HG02970 (cell line): ENCODE measurements around the gene PKP3.

Experiments used
- ATAC-seq: cut with Tn5 transposase; IDR thresholded peaks from one replicate; pipeline ENCODE4 v1.9.1; 2021; ENCODE audit warnings: mild to moderate bottlenecking, moderate library complexity, moderate number of reproducible peaks; ENCODE audit not compliant: unreplicated experiment, low FRiP score

The PKP3 gene

DNA sequence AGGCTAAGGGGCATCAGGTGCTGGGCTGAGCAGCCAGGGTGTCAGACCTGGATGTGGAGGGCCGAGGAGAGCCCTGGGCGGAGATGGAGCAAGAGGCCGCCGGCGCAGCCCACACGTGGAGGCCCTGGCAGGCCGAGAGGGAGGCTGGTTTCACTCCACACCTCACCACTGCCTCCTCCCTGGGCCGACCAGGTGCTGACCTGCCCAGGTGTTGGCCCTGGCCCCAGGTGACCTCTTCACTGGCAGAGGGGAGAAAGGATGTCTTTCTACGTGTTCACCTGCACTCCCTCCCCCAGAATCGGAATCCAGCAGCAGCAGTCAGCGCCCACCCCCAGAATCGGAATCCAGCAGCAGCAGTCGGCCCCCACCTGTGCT, 47.0 kb downstream of the PKP3 start:
- ATAC-seq = no peak

DNA sequence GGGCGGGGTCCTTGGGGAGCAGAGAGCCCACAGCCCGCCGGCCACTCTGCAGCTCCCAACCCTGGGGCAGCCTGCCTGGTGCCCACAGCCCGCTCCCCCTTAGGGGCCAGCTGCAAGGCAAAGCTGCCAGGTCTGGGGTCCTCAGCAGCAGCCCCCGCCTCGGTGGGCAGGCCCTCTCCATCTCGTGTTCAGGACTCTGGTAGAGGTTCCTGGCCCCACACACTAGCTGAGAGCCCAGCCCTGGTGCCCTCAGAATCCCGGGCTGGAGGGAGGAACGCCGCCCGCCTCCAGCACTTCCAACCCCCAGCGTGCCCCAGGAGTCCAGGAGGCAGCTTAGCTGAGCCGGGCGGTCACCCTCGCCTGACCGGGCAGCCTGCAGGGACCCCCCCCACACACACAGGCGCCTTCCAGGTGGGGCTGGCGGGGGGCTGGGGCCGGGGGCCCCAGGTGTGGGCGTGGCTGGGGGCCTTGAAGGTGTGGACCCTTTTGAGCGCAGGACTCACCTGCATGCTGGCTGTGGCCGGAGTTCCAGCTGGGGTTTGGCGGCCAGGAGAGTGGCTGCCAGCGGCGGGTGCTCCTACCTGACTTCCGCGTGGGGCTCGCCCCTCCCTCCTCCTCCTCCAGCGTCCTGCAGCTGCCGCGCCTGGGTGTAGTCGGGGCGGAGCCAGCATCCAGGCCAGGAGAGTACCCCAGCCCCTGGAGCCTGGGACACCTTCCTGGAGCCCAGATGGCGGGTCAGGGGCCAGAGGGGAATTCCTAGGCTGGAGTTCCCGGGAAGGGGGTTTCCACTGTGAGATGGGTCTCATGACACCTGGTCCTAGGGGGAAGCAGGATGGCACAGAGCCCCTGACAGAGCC, 47.6 kb downstream of the PKP3 start, which contains the start of gene ANO9:
TSS of gene ANO9 (minus strand) at position 594 of the 857 bp plus-strand sequence. CDS start at position 509, 85 bp downstream.
- ATAC-seq = no peak

DNA sequence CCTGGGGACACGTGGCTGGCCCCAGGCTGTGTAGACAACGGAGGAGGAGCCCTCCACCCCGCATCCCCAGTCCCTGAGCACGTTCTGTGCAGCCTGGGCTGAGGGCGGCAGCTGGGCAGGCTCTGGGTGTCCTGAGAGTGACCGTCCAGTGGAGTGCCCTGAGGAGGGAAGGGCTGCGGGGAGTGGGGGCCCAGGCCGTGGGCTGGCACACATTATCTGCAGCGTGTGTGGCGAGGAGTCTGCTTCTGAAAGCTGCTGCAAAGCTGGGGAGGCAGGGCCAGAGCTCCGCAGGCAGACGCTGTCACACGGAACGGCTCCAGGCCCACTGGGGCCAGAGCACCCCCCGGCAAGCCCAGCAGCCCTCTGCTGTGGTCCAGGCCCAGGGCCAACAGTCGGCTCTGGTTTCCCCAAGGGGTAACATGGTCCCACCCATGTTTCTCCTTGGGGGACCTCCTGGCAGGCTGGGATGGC, 48.6 kb downstream of the PKP3 start:
- no peak for ATAC-seq

DNA sequence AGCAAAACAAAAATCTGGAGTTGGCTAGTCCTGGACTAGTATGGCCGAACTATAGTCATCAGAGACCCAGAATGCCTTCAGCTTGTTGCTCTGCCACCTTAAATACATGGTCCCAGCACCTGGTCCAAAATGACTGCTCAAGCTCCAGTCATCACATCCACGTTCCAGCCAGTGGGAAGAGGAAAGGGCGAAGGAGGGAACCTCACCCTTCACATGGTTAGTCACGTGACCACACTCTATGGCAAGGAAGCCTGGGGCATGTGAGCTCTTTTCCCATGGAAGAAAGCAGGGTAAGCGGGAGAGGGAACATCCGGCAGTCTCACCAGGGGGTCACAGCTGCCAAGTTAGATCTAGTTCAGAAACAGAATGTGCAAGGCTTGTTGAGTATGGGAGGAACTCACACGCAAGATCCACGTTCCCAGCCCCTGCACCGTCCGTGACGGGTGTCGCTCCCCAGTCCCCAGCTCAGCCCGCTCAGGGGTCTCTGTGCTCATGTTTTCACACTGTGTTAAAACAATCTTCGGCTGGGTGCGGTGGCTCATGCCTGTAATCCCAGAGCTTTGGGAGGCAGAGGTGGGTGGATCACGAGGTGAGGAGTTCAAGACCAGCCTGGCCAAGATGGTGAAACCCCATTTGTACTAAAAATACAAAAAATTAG, 49.7 kb downstream of the PKP3 start:
- ATAC-seq = no peak

DNA sequence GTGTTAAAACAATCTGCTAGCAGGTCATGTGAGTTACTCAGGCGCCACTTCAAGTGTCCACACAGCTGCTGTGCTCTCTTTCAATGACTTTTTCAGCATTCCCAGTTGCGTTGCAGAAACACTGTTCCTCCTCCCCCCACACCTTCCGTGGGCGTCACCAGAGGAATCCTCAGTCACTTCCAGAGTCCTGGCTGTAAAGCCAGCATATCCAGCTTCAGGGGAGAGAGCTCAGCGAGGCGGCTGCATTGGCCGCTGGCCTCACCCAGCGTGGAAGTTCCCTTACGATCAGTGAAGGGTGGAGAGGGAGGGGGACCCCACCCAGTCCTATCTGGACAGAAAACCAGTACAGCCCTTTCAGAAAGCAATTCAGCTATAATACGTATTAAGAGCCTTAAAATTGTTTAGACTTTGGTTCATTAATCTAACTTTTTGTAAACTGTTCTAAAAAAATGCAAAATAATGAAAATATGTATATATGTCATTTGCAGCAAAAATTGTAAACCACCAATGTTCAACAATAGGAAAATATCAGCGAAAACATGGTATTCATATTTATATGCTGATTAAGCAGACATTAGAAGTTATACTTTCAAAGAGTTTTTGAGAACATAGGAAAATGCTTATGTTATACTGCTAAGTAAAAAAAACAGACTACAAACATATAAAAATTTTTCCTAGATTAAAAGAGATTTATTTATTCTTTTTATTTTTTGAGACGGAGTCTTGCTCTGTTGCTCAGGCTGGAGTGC, 50.6 kb downstream of the PKP3 start:
- ATAC-seq = no peak

DNA sequence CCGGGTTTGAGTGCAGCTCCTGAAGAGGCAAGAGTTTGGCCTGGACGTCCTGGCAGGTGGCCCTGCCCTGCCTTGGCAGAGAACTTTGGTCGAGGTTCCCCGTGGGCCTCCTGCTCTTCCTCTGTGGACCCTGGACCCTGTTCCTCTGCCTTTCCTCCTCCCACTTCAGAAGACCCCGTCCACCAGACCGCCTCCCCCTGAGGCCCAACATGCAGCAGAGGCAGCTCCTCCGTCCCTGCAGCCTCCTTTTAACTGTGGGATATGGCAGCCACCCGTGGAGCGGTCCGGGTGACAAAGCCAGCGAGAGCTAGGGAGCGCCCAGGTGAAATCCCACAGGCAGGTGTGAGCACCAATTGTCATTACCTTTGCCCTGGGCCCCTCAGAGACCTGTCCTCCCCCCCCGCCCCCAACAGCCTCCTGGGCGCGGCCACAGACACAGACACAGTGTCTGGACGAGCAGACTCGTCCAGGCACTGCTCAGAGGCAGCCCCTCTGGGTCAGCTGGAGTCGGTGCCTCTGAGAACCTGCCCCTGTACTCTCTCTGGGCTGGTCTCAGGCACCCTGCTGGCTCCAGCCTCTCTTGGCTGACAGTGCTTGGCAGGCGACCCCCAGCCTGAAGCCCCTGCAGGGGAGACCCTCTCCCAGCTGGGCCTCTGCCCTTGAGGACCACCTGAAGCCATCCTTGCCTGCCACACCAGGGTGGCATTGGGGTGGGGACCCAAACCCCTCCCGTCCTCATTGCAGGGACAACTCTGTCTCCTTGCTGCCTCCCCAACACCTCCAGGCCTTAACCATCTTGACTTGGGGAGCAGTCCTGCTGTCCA, 52.0 kb downstream of the PKP3 start:
- no peak for ATAC-seq

DNA sequence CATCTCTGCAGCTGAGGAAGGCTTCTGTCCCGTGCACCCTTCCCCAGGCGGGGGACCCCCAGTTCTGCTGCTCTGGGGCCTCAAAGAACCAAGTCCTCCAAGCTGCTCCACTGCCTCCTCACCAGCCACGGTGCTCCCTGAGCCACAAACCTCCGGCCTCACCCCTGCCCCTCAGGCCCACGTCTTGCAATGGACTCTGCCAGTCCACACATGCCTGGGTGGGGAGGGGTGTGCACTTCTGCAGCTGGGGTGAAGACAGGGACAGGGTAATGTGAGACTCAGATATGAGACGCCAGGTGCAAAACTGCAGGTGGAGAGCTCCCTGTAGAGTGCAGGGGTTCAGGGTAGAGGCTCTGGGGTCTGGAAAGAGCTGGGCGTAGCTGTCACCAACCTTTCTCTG, 52.9 kb downstream of the PKP3 start:
- ATAC-seq = no peak

DNA sequence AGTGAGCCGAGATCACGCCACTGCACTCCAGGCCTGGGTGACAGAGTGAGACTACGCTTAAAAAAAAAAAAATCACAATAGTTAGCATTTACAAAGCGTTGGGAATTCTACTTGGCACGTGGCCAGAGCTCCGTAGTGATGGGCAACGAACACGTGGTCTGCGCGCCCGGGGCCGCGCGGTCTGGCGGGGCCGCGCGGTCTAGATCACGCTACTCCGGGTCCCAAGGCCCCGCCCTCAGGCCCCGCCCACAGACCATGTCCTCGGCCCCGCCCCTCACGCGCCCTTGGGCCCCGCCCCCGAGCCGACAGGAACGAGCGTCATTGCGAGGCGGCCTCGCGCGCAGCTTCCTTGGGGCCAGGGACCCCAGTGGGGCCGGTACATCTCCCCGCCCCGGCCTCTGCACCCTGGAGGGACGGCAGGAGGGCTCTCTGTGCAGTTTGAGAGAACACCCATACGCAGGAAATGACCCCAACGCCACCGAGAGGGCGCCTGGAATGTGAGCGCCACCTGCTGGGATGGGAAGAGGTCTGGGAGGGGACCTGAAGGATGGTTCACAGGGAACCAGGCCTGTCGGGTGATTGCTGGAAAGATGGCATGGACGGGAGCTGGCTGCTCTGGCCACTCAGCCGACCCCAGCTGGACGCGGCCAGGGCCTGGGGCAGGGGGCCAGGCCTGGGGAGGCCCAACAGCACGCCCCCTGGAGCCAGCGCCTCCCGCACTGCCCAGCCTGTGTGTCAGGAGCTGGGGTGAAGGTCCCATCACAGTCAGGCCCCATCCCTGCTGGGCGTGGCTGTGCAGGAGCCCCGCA, 54.1 kb downstream of the PKP3 start:
- peak; percentile 49 for ATAC-seq

DNA sequence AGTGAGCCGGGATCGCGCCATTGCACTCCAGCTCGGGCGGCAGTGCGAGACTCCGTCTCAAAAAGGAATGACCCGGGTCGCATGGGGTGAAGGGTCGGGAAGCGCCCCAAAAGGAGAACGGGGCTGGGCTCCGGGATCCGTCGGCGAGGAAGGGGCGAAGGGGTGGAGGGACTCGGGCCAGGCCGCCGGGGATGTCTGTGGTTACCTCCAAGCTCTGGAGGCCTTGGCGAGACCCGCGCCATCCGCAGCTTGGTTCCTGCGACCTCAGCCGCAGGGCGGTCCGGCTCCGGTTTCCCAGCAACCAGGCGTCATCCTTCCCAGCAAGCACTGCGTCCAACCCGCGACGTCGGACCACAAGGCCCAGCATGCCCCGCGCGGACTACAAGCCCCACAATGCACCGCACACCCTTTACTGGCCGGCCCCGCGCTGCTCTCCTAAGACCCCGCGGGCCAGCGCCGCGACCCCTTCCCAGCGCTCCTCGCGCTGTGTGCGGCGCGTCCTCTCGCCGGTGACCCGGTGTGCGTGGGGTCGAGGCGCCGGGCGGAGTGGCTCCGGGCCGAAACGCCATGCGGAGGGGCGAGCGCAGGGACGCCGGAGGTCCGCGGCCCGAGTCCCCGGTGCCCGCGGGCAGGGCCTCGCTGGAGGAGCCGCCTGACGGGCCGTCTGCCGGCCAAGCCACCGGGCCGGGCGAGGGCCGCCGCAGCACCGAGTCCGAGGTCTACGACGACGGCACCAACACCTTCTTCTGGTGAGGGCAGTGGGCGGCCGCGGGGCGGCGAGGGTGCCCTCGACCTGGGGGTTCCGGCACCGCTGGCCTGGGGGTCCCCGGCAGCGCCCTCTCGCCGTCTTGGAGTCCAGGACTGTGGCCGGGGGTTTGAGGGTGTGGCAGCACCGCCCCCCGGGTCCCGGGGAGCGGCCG, 56.1 kb downstream of the PKP3 start, which contains the start of gene PTDSS2:
TSS of gene PTDSS2 (plus strand) at position 391 of the 920 bp plus-strand sequence. CDS start at position 568, 177 bp downstream.
- peak; percentile 61 for ATAC-seq

DNA sequence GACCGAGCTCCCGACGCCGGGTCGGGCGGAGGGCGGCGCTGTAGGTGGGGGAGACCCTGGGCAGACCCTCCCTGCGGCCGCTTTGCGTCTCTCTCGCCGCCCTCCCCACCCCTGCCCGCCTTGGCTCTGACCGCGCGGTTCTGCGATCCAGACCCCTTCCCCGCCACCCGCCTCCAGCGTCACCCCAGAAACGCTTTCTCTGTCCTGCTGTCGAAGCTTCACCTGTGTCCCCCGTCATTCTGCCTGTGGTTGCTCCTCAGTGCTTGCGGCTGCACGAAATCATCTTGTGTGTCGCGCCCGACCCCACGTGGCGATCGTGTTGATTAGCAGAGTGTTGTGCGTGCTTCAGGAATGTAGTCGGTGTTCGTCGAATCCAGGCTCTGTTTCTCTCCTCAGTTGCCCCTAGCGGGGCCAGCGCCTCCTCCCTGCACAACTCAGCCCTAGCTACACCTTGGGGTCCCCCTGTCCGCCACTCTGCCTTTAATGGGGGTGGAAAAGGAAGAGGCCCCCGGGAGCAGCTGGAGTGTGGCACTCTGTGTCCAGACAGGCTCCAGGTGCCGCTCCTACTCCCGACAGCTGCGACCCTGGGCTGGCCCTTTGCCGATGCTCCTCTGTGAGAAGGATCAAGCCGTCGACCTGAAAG, 56.9 kb downstream of the PKP3 start:
- no peak for ATAC-seq

DNA sequence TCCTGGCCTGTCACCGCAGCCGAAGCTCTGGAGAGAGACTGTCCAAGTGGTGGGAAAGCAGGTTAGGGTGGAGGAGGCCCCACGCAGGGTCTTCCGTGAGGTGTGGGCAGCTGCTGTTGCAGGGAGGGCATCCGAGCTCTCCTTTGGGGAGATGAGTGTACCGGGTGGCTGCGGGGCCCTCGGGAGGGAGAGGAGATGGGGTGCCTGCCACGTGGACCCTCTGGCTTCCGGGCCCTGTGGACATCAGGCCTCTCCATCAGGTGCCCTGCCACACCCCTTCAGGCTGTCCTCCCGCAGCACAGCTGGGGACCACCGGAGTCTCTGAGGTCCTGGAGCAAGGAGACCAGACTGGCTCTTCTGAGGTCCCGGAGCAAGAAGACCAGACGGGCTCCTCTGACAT, 57.7 kb downstream of the PKP3 start:
- no peak for ATAC-seq

DNA sequence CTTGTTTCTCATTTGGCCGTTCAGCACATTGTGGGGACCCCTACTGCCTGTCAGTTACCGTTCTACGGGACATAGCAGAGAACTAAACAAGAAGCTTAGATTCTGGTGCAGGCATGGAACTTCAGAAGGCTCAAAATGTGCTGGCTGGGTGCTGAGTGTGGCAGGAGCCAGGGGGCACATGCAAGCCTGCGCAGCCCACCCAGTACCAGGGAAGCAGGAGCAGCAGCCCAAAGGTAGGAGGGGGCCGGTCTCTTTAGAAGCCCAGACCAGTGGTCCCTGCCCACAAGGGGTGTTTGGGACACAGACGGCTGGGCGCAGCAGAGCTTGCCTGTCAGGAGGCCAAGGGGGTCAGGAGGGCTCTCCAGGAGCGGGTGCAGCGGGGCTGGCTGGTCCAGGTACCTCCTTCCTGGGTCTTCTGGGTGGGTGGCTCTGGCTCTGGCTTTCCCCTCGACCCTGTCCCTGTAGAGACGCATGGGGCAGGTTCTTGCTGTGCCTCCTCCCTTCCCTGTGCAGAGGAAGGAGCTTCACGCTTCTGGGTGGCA, 58.3 kb downstream of the PKP3 start:
- ATAC-seq = no peak

DNA sequence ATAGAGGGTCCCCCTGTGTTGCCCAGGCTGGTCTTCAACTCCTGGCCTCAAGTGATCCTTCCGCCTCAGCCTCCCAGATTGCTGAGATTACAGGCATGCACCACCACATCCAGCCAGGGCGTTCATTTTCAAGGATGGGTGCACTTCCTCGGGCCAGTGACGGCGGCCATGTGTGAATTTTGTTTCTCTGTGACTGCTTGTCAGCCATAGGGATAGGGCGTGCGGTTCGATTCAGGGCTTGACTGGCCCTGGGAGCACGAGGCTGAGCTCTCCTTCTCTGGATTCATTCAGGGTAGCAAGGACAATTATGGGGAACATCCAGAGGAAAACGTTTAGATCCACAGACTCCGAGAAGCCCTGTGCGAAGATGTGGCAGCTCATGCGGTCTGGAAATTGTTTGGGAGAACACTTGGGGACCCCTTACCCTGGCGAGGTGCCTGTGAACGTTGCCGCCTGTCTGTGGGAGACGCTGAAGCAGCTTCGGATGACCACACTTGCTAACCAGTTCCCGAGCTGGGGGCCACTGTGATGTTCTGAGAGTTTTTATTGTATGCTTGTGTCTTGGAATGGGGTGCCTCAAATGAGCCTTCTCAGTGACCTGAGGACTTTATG, 59.0 kb downstream of the PKP3 start:
- no peak for ATAC-seq

DNA sequence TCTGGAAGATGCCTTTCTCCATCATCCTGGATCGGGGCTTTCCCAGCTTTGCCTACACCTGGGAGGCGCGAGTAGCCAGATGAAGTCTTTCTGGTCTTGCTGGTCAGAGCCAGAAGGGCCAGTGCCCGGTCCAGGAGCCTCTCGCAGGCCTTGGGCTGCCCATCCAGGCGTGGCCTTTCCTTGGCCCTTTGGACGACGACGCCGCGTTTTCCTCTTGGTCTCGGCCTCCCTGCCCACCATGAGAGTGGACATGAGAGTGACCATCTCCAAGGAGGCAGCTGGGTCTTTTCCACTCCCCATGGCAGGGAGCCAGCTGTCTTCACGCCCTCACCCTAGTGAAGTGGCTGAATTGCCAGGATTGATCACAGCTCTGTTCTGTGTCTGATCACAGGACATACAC, 59.6 kb downstream of the PKP3 start:
- ATAC-seq = no peak

DNA sequence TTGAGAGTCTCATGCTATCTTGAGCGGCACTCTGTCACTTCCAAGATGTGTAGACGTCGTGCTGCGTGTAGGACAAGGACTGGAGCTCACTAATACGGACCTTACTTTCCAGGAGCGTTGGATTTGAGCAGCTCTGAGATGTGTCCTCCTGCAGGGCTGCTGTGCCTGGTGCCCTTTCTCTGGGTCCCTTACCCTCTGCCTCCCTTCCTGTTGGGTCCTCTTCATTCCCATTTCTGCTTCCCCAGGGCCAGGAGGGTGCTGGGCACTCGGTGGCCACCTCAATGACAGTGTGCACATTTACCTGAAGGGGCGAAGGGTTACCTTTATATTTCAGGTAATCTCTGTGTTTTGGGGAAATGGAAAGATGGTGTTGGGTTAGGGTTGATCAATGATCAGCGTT, 60.0 kb downstream of the PKP3 start:
- ATAC-seq = no peak
